ENCODE measurements around the gene OTUB2. TPM values are rescaled to one million over a fixed set of nuclear protein-coding genes. Genes with fewer than 3 reads are reported as not detected.

The OTUB2 gene
- total RNA-seq, 1 donor from 2014 or later = 3.0 TPM

- DNase-seq (ENCODE audit: extremely low spot score, unreplicated experiment) = no peak
- Mint-ChIP-seq H3K4me1 (ENCODE audit: unreplicated experiment) (no peaks in the 10 kb centered on the region), H3K27me3 (peaks cover 17% of the 10 kb centered on the region), H3K36me3 (no peaks in the 10 kb centered on the region), H3K4me3 (no peak overlapping the region), H3K9me3 (no peaks in the 10 kb centered on the region), H3K27ac (peak overlapping the region; percentile 23)
- TF ChIP-seq CTCF (conservative IDR thresholded peaks at IDR 0.05) = peak; percentile 99
These were observed 24.4 kb upstream of the OTUB2 start for GRCh38 chr14:94001501-94002396.

DNA sequence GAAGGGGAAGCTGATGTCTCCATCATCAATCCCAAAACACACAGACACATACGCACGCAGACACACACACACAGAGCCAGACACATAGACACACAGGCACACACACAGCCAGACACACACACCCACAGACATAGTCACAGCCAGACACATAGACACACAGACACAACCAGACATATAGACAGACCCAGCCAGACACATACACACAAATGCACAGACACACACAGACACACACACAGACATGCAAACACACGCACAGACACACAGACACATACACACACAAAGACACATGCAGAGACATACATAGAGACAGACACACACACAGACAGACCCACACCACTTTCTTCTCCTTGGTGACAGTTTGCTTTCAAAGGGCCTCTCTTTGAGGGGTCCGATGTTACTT lies 22.7 kb upstream of the OTUB2 start:
- Mint-ChIP-seq H3K9me3 (no peaks in the 10 kb centered on the region), H3K27ac (peak overlapping the region; percentile 2), H3K4me3 (no peak overlapping the region), H3K36me3 (no peaks in the 10 kb centered on the region), H3K4me1 (ENCODE audit: unreplicated experiment) (no peaks in the 10 kb centered on the region), H3K27me3 (peaks cover 17% of the 10 kb centered on the region)
- no peak for DNase-seq (ENCODE audit: extremely low spot score, unreplicated experiment)
- no peak for TF ChIP-seq CTCF (conservative IDR thresholded peaks at IDR 0.05)

DNA sequence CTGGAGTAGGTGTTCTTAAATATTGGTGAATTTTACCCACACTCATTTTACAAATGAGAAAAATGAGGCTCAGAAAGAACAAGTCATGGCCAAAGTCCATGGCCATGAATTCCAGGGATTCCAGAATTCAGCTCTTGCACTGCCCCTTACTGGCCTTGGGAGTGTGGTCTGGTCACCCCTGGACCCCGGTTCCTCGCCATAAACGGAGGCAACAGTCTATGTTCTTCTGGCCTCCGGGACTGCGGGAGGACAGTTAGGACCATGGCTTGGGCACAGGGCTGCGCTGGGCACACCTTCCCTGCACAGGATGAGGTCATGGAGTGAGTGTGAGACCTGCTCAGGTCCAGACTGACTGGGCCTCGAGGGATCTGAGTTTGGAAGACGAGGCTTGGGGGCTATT lies 22.1 kb upstream of the OTUB2 start:
- Mint-ChIP-seq H3K27ac (no peak overlapping the region), H3K36me3 (no peaks in the 10 kb centered on the region), H3K27me3 (peaks cover 17% of the 10 kb centered on the region), H3K9me3 (no peaks in the 10 kb centered on the region), H3K4me3 (no peak overlapping the region), H3K4me1 (ENCODE audit: unreplicated experiment) (no peaks in the 10 kb centered on the region)
- TF ChIP-seq CTCF (conservative IDR thresholded peaks at IDR 0.05) = no peak
- DNase-seq (ENCODE audit: extremely low spot score, unreplicated experiment) = no peak

DNA sequence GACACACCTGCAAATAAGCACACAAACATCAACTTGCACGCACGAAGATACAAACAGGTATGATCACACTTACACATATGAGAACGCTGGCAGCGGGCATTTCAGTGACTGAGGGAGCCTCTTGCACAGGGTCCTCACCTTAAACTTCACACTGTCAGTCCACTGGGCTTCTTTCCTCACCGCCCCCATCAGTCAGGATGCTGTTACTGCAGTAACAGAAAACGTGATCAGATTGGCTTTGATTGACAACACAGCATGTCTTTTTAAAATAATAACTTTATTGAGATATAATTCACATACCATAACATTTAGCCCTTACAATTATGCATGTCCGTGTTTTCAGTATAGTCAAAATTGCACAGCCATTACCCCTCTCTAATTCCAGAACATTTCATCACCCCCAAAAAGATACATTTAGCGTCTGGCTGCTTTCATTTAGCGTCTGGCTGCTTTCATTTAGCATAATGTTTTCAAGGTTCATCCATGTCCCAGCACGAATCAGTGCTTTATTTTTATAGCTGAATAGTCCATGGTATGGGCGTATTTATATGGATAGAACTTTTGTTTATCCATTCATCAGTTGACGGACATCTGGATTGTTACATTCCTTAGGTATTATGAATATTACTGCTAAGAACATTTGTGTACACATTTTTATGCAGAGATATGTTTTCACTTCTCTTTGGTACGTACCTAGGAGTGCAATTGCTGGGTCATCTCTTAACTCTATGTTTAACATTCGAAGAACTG lies 20.6 kb upstream of the OTUB2 start:
- no peak overlapping the region for H3K27ac Mint-ChIP-seq
- no peak for DNase-seq (ENCODE audit: extremely low spot score, unreplicated experiment)
- peaks cover 20% of the 10 kb centered on the region for H3K27me3 Mint-ChIP-seq
- H3K9me3 Mint-ChIP-seq = no peaks in the 10 kb centered on the region
- H3K4me3 Mint-ChIP-seq = no peak overlapping the region
- TF ChIP-seq CTCF (conservative IDR thresholded peaks at IDR 0.05) = peak; percentile 66
- peaks cover 6% of the 10 kb centered on the region for H3K4me1 Mint-ChIP-seq (ENCODE audit: unreplicated experiment)
- H3K36me3 Mint-ChIP-seq = no peaks in the 10 kb centered on the region

DNA sequence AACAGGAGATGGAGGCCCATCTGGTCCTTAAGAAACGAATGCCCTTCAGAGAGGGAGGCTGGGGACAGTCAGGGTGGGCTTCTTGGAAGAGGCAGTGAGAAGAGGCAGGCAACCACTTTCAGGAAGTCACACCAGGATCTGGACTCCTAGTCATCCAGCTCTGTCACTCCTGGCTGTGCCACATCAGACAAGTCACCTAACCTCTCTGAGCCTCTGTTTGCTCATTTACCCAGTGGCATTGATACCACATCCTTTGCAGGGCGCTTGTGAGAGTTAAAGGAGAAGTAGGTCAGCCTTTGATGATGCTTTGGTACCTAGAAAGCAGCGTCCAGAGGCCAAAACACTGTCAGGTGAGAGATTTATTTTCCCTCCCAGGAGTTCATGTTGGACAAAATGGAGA lies 17.9 kb upstream of the OTUB2 start:
- Mint-ChIP-seq H3K27ac (no peak overlapping the region), H3K36me3 (no peaks in the 10 kb centered on the region), H3K27me3 (peaks cover 13% of the 10 kb centered on the region), H3K9me3 (no peaks in the 10 kb centered on the region), H3K4me3 (no peak overlapping the region), H3K4me1 (ENCODE audit: unreplicated experiment) (peaks cover 13% of the 10 kb centered on the region)
- TF ChIP-seq CTCF (conservative IDR thresholded peaks at IDR 0.05) = no peak
- DNase-seq (ENCODE audit: extremely low spot score, unreplicated experiment) = no peak

All from type B pancreatic cell (in vitro differentiated cells).